HTR-8/SVneo (cell line): ENCODE measurements around the gene LTBP1.

Source experiments
- DNase-seq: peaks from one replicate; pipeline ENCODE4 v3.0.0; 2011; ENCODE audit warnings: low spot score, mixed read lengths; ENCODE audit not compliant: insufficient read length
- FAIRE-seq: peaks from 2 replicates; lab custom pipeline; 2011; peaks lifted over from hg19 to GRCh38; lab: Jason Lieb, UNC

The LTBP1 gene

GRCh38 chr2:33236482-33237385 is 290.0 kb downstream of the LTBP1 start:
- DNase-seq: no peak

GRCh38 chr2:33238111-33238510 is 291.4 kb downstream of the LTBP1 start:
- FAIRE-seq: no peak
- DNase-seq: no peak

More at GRCh38 chr2:33236482-33237385, 290.0 kb downstream of the LTBP1 start:
- FAIRE-seq: no peak

GRCh38 chr2:33240178-33240577 is 293.4 kb downstream of the LTBP1 start:
- DNase-seq: no peak
- FAIRE-seq: peak; percentile 79

- FAIRE-seq (no peak), DNase-seq (no peak)
Observed at GRCh38 chr2:33241072-33241471, 294.3 kb downstream of the LTBP1 start.

GRCh38 chr2:33241581-33241980 is 294.8 kb downstream of the LTBP1 start:
- DNase-seq: no peak
- no peak for FAIRE-seq

- DNase-seq (no peak), FAIRE-seq (no peak)
Observed at GRCh38 chr2:33242845-33243244, 296.1 kb downstream of the LTBP1 start.

- DNase-seq (no peak), FAIRE-seq (no peak)
Observed at GRCh38 chr2:33246432-33246831, 299.7 kb downstream of the LTBP1 start.

GRCh38 chr2:33247365-33247764 is 300.6 kb downstream of the LTBP1 start:
- FAIRE-seq (no peak), DNase-seq (no peak)

- no peak for FAIRE-seq
- no peak for DNase-seq
Observed at GRCh38 chr2:33250417-33251029, 303.8 kb downstream of the LTBP1 start.

GRCh38 chr2:33256162-33256755 is 309.5 kb downstream of the LTBP1 start:
- DNase-seq (no peak), FAIRE-seq (no peak)

GRCh38 chr2:33258387-33258786 is 311.6 kb downstream of the LTBP1 start:
- no peak for DNase-seq
- no peak for FAIRE-seq

- FAIRE-seq: no peak
- no peak for DNase-seq
Observed at GRCh38 chr2:33262097-33262496, 315.3 kb downstream of the LTBP1 start.

- no peak for FAIRE-seq
- DNase-seq: no peak
Observed at GRCh38 chr2:33264766-33265165, 318.0 kb downstream of the LTBP1 start.

GRCh38 chr2:33265584-33266338 is 319.0 kb downstream of the LTBP1 start:
- no peak for DNase-seq
- no peak for FAIRE-seq

- DNase-seq (no peak), FAIRE-seq (no peak)
Observed at GRCh38 chr2:33266467-33266866, 319.7 kb downstream of the LTBP1 start.

GRCh38 chr2:33267043-33267442 is 320.3 kb downstream of the LTBP1 start:
- FAIRE-seq: no peak

GRCh38 chr2:33267756-33268155 is 321.0 kb downstream of the LTBP1 start:
- DNase-seq (no peak), FAIRE-seq (no peak)

More at GRCh38 chr2:33267043-33267442, 320.3 kb downstream of the LTBP1 start:
- DNase-seq: no peak

- no peak for DNase-seq
- no peak for FAIRE-seq
Observed at GRCh38 chr2:33268246-33268831, 321.6 kb downstream of the LTBP1 start.

- DNase-seq: no peak
Observed at GRCh38 chr2:33272001-33272400, 325.2 kb downstream of the LTBP1 start.

GRCh38 chr2:33273479-33273878 is 326.7 kb downstream of the LTBP1 start:
- FAIRE-seq: no peak
- no peak for DNase-seq

More at GRCh38 chr2:33272001-33272400, 325.2 kb downstream of the LTBP1 start:
- no peak for FAIRE-seq
